Lower leg skin (tissue), 4 donors: ENCODE data around the gene NOP53. TPM values are rescaled to one million over a fixed set of nuclear protein-coding genes. Genes with fewer than 3 reads are reported as not detected.

Experiments used
- DNase-seq, 2 donors: peaks; one replicate each; pipeline ENCODE4 v3.0.0-alpha.2; 2019; ENCODE audit warnings: low spot score in 2 of 2
- H3K4me3 ChIP-seq: fragments of 200-600 bp; sonication (generic); 2 replicates; pipeline ENCODE4 v1.5.1; 2017; ENCODE audit warnings: mild to moderate bottlenecking, low read depth; ENCODE audit not compliant: poor library complexity, severe bottlenecking
- POLR2A ChIP-seq, 2 donors: fragments of 450-650 bp; IDR thresholded peaks; one replicate each; pipeline ENCODE4 v1.6.1; 2016 to 2017; ENCODE audit warnings: antibody characterized with exemption in 2 of 2, mild to moderate bottlenecking in 1 of 2, moderate library complexity in 1 of 2
- WGBS, 2 donors: methylation state at CpG; one replicate each; pipeline ENCODE4 v1.1.5; 2018; 5-methylcytosine and 5-hydroxymethylcytosine counted together
- intact Hi-C: fragments of 100-400 bp; cut with DNase I; formaldehyde crosslinking; loops from one replicate; pipeline ENCODE4 v1.15.0; 2023; ENCODE audit warnings: low total_unique reads
- total RNA-seq, 4 donors: library from RNA; depleted of rRNA; stranded (reverse); fragments of >200 nt; gene quantifications; one replicate each; pipeline ENCODE4 v1.1.0, GENCODE V29; 2016
- TF ChIP-seq, protein P1 (sequence below), 3 donors: fragments of 450-650 bp; IDR thresholded peaks; one replicate each; pipeline ENCODE4 v1.5.1; 2016; ENCODE audit warnings: antibody characterized with exemption in 3 of 3, mild to moderate bottlenecking in 3 of 3, moderate library complexity in 2 of 3

The NOP53 gene
- total RNA-seq, 4 donors from 2014 or later = 537 to 842 (median 746) TPM

GRCh38 chr19:47805313-47805712 is 60.0 kb downstream of the NOP53 start:
- intact Hi-C loops = no loop called here
- WGBS, 2 donors = 85 to 90% methylated on average over 10 of the region's 10 CpGs
- no peak for DNase-seq
- TF ChIP-seq, protein P1, sequence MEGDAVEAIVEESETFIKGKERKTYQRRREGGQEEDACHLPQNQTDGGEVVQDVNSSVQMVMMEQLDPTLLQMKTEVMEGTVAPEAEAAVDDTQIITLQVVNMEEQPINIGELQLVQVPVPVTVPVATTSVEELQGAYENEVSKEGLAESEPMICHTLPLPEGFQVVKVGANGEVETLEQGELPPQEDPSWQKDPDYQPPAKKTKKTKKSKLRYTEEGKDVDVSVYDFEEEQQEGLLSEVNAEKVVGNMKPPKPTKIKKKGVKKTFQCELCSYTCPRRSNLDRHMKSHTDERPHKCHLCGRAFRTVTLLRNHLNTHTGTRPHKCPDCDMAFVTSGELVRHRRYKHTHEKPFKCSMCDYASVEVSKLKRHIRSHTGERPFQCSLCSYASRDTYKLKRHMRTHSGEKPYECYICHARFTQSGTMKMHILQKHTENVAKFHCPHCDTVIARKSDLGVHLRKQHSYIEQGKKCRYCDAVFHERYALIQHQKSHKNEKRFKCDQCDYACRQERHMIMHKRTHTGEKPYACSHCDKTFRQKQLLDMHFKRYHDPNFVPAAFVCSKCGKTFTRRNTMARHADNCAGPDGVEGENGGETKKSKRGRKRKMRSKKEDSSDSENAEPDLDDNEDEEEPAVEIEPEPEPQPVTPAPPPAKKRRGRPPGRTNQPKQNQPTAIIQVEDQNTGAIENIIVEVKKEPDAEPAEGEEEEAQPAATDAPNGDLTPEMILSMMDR (IDR thresholded peaks at IDR 0.05) = no peak
- no peak for TF ChIP-seq POLR2A (IDR thresholded peaks at IDR 0.05)
- no peak overlapping the region for H3K4me3 ChIP-seq

- TF ChIP-seq, protein P1 (IDR thresholded peaks at IDR 0.05) = no peak
- no peak for TF ChIP-seq POLR2A (IDR thresholded peaks at IDR 0.05)
- no peak for DNase-seq
- WGBS, 2 donors = 85 to 88% methylated on average over 6 of the region's 6 CpGs
- intact Hi-C loops = no loop called here
- no peak overlapping the region for H3K4me3 ChIP-seq
These were observed 61.1 kb downstream of the NOP53 start for GRCh38 chr19:47806435-47806834.

Other genes with a start within 250 kb of the NOP53 start
- gene NAPA, start 230.5 kb upstream of the NOP53 start, total RNA-seq = 100 to 1,000 TPM; 182 to 344 (median 221) TPM
- gene ZNF541, start 172.4 kb upstream of the NOP53 start, total RNA-seq = 1 to 10 TPM in 1 of 4 donors, under 1 TPM in 2, not detected in 1; 0.08 to 1.5 (median 0.69) TPM
- gene BICRA, start 136.4 kb upstream of the NOP53 start, total RNA-seq = 10 to 100 TPM; 12.5 to 25.4 (median 18.4) TPM
- gene EHD2, start 32.1 kb upstream of the NOP53 start, total RNA-seq = 10 to 100 TPM; 49.4 to 89.4 (median 66.0) TPM
- 100 to 1,000 TPM; 487 to 722 (median 609) TPM for gene SELENOW, start 33.2 kb downstream of the NOP53 start, total RNA-seq
- not detected for gene TPRX1, start 59.0 kb downstream of the NOP53 start, total RNA-seq
- gene CRX, start 76.4 kb downstream of the NOP53 start, total RNA-seq = not detected
- not detected for gene TPRX2, start 113.7 kb downstream of the NOP53 start, total RNA-seq
- gene SULT2A1, start 140.8 kb downstream of the NOP53 start, total RNA-seq = not detected
- gene BSPH1, start 246.6 kb downstream of the NOP53 start, total RNA-seq = not detected
- gene ELSPBP1, start 249.1 kb downstream of the NOP53 start, total RNA-seq = not detected